ENCODE results near the gene ZNRF3.
"Not testable (repeated sequence)": the region's sequence is repeated elsewhere in the genome, so short reads cannot be mapped to it uniquely, and the experiment has no call there.

Gene ZNRF3

DNA sequence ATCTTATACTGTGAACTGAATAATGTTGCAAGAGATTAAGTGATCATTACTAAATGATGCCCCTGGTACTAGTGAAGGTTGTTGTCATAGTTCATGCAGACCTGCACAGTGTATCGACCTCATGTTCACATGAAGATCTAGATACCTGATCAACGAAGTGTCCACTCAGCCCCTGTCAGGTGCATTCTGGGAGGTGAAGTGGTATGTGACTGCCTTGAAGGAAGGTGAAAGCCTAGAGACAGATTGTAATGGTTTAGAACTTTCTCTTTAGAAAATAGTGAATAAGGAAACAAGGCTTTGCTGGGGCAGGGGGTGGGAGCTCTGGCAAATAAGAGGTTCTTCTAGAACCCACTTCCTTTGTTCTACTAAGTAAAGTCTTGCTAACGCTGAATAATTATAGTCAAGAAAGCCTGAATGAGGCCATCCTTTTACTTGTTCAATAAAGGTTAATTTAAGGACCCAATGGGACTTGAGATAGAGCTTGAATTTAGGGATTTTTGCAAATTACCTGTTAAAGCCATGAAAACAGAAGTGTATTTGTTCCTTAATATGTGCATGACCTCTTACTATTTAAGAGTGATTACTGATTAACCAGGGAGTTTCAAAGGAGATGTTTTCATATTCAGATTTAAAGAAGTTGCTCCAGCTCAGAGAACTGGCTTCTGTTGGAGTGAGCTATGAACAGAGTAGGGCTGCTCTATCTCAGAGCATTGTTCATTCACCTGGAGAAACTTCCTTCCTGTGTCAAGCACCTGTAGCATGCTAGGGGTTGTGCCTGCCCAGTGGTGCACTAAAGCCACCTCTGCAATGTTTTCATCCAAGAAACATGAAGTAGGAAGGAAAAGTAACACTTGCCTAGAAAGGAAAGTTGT is 132.9 kb downstream of the ZNRF3 start:
- FAIRE-seq = no peak

- FAIRE-seq = no peak
Measured at GRCh38 chr22:29018293-29019189, 135.2 kb downstream of the ZNRF3 start.

- FAIRE-seq = no peak
Measured at GRCh38 chr22:29022101-29022817, 138.9 kb downstream of the ZNRF3 start.

GRCh38 chr22:29023172-29023796 is 139.9 kb downstream of the ZNRF3 start:
- FAIRE-seq = no peak

DNA sequence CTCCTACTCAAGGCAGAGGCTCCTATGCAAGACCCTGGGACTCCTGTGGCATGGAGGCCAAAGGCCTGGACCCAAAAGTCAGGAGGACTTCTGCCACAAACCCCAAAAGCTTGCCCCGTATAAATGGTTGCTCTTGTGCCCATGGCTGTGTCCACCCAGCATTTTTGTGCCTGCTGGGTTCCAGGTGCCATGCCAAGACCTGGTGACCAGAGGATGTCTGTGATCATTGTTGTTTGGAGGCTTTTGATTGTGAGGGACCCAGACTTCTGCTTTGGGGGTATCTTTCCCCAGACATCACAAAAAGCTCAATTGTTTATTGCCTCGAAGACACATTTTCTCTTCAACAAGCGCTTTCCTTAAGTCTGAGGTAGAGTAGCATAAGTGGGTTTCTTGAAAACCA is 143.2 kb downstream of the ZNRF3 start:
- no peak for FAIRE-seq

DNA sequence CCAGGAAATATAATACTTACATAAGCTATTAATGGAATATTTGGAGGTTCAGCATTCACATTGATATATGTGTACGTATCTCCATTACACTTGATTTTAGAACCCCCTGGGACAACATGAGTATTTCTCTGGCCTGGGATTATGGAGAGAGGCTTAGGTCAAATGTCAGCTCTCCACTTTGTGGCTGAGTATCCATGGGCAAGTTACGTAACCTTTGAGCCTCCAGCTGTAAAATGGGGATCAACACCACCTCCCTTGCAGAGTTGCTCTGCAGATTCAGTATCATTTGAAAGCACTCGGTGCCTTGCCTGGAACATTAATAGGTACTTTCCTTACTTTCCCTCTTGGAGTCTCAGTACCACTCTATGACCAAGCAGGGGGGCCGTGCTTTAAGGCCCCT is 145.1 kb downstream of the ZNRF3 start:
- no peak for FAIRE-seq

- FAIRE-seq = no peak
Measured at GRCh38 chr22:29029202-29030000, 146.0 kb downstream of the ZNRF3 start.

- peak; percentile 11 for FAIRE-seq
Measured at GRCh38 chr22:29030016-29030617, 146.7 kb downstream of the ZNRF3 start.

DNA sequence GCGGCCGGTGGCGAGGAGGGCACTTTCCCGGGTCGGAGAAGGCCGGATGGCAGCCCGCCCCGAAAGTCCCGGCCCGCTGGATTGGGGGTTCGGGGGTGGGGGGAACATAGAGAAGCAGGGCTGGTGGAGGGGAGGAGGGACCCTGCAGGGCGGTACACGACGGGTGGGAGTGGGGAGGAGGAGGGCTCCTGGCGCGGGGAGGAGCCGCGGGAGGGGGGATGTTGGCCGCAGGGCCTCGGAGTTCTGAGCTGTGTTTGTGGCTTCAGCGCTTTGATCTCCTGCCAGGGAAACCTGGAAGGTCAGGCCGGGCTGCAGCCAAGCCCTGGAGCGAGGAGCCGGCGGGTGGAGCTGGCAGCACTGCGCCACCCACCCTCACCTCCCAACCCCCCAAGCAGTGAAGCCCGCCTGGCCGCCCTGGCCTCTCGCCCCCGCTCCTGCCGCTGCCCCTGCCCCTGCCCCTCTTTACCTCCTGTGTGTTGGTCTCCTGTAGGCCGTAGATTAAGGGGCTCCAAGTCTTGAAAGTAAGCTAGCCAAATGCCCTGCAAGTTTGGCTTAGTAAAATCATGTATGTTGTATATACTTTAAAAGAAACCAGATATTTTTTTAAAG is 147.3 kb downstream of the ZNRF3 start:
- FAIRE-seq = no peak

DNA sequence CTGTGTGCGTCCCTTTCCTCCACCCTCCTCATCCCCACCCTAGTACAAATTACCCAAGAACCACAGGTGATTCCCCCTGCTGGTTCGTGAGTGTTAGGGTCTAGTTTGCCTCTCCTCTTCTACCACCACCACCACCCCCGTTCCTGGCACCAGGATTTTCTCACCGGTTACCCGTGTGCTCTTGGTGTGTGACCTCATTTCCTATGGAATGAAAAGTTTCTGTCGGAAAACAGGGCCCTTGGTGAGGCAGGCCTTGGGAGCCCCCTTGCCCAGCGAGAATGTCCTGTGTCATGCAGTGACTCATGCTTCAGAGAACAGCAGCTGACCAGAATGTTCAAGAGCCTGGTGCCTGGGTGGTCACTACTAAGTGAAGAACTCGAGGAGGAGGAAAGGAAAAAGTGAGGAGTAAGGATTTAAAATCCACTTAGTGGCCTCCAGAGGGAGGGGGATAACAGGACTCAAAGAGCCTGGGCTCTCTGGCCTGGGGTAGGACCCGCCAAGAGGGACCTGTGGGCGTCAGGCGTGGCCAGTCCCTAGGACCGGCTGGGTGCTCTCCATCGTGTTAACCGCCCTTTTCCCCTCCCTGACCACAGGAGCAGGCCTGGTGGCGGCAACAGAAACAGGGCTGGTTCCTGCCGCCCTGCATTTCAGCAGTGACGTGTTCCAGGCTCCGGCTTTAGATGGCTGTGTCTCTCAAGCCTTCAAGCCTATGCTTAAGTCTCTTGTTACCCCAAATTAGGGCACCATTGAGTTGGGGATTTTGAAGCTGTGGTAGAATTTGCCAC is 148.0 kb downstream of the ZNRF3 start:
- peak; percentile 87 for FAIRE-seq

DNA sequence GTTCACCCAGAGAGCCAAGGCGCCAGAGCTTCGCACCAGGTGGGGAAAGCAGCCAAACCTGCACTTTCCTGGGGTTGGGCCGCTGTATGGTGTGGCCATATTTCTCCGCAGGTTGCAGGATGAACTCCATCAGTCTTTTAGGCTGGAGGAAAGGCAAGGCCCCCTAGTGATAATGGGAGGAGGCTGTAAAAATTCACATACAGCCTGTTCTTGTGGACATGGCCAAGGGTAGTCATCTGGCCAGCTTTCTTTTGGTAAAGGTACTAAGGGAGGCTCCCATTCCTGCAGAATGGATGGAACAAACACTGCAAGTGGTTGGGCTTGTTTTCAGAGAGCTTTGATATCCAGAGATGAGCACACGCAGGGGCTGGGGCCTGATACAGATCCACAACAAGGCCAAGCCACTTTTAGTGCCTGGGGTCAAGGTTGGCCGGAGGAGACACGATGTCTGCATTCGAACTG is 148.7 kb downstream of the ZNRF3 start:
- FAIRE-seq = no peak

DNA sequence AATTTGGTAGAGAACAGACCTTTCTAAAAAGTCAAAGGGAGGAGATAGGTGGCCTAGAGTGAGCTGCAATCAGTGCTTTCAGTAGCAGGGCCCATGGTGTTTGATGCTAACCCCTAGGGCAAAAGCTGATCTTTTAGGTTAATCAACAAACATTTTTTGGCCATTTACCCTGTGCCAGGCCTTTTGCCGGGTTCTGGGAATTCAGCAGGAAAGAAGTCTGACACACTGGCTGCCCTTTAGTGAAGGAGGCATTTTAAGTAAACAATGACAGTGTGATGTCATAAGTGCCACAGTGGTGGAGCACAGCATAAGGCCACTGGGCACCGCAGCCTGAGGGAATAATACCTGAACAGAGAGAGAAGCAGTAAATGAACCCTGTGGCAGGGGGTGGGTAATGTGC is 149.2 kb downstream of the ZNRF3 start:
- FAIRE-seq = no peak

- FAIRE-seq = no peak
Measured at GRCh38 chr22:29037340-29037932, 154.1 kb downstream of the ZNRF3 start.

- FAIRE-seq = no peak
Measured at GRCh38 chr22:29039148-29039547, 155.8 kb downstream of the ZNRF3 start.

DNA sequence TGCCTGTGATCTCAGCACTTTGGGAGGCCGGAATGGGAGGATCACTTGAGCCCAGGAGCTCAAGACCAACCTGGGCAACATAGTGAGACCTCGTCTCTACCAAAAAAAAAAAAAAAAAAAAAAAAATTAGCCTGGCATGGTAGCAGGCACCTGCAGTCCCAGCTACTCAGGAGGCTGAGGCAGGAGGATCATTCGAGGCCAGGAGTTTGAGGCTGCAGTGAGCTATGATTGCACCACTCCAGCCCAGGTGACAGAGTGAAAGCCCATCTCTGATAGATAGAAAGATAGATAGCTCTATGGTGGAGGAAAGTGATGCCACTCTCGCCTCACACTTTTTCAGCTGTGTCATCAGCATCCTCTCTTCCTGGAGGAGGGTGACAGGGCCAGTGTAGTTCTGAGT is 156.3 kb downstream of the ZNRF3 start:
- FAIRE-seq = not testable (repeated sequence)

DNA sequence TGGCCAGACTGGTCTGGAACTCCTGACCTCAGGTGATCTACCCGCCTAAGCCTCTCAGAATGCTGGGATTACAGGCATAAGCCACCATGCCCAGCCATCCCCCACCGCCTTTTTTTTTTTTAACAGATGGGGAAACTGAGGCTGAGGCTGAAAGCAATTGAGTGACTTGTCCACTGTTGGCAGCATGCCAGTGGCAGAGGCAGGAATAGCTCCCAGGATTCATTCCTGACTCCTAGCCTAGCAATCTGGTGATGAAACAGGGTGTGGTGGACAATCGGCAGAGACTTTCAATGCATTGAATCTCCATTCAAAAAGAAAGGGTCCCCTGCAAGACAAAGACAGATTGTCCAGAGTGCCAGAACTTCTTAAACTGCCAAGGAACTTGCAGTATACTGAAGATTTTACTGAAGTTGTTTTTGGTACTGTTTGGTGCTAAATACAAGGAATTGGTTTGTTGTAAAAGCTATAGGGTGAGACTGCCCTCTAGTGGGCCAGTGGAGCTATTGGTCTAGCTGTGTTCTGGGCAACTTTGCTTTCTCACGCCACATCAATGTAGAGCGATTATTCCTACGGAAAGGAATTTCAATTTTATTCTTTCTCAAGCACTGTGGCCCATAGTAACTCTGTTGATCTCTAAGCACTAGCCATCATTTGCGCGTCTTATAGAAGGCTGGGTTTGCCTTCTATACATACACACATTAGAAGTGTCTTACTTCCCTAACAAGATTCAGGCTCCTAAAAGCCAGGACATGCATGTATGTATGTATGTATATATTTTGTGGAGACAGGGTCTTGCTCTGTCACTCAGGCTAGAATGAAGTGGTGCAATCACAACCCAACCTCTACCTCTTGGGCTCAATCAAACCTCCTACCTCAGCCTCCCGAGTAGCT is 157.3 kb downstream of the ZNRF3 start:
- peak; percentile 98 for FAIRE-seq

GRCh38 chr22:29041408-29041807 is 158.0 kb downstream of the ZNRF3 start:
- no peak for FAIRE-seq

DNA sequence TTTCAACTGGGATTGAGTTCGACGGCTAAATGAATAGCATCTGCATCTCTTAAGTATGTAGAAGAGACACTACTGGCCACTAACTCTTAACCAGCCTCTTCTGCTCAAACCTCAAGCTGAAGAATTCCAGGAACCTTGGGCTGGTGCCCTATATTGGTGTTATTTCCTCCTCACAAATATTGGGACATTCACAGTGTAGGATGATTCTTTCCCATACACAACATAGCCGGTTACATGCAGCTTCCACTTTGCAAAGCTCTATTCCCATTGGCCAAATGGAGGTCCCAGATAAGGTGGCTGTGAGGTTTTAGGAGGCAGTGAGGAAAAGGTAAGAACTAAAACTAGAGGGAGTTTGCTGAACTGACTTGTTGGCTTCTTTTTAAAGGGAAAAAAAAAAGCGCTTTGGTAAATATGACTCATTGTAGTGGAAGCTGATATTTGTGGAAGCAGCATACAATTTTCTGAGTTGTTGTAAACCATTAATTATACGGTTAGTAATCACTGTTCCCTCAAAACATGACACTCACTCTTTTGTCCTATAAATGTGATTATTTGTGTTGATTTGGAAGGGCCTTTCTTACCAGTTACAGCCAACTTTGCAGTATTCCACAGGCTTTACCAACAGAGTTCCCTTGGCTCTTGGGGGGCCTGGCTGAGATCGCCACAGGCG is 160.7 kb downstream of the ZNRF3 start:
- no peak for FAIRE-seq

Measured in A204.1 (cell line).